ENCODE measurements around the gene KCNAB1.

DNA sequence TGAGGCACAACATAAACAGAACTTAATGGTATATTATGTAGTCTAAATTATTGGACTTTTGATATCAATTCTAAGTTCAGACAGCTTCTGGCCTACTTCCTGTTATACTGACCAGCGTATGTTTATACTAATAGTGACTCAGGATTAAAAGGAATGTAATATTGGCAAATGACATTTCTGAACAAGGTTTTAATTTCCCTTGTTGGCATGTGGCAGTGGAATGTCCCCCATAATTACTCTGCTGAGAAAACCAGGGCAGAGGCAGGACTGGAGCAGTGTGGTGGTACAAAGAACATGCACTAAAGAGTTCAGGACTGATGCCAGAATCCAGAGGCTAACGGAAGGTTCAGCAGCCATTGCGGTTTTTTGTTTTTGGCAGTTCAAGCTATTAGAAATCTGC is 184.0 kb downstream of the KCNAB1 start:
- TF ChIP-seq, protein P1, sequence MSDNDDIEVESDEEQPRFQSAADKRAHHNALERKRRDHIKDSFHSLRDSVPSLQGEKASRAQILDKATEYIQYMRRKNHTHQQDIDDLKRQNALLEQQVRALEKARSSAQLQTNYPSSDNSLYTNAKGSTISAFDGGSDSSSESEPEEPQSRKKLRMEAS (IDR thresholded peaks at IDR 0.05) = no peak
- TF ChIP-seq, protein P2, sequence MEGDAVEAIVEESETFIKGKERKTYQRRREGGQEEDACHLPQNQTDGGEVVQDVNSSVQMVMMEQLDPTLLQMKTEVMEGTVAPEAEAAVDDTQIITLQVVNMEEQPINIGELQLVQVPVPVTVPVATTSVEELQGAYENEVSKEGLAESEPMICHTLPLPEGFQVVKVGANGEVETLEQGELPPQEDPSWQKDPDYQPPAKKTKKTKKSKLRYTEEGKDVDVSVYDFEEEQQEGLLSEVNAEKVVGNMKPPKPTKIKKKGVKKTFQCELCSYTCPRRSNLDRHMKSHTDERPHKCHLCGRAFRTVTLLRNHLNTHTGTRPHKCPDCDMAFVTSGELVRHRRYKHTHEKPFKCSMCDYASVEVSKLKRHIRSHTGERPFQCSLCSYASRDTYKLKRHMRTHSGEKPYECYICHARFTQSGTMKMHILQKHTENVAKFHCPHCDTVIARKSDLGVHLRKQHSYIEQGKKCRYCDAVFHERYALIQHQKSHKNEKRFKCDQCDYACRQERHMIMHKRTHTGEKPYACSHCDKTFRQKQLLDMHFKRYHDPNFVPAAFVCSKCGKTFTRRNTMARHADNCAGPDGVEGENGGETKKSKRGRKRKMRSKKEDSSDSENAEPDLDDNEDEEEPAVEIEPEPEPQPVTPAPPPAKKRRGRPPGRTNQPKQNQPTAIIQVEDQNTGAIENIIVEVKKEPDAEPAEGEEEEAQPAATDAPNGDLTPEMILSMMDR (IDR thresholded peaks at IDR 0.05 in 2 of 3, conservative IDR thresholded peaks at IDR 0.05 in 1 of 3; ENCODE audit: borderline replicate concordance in 1 of 3, insufficient read depth in 1 of 3, low read depth in 2 of 3, low read length in 2 of 3) = no peak
- no peak for TF ChIP-seq POLR2AphosphoS5 (IDR thresholded peaks at IDR 0.05; ENCODE audit: low read depth, low read length)
- TF ChIP-seq ZNF274 (IDR thresholded peaks at IDR 0.05; ENCODE audit: low read depth, low read length) = no peak
- TF ChIP-seq POLR2A (IDR thresholded peaks at IDR 0.05; ENCODE audit: borderline replicate concordance, extremely low read depth, insufficient read depth, insufficient read length) = no peak
- TF ChIP-seq, protein P3, sequence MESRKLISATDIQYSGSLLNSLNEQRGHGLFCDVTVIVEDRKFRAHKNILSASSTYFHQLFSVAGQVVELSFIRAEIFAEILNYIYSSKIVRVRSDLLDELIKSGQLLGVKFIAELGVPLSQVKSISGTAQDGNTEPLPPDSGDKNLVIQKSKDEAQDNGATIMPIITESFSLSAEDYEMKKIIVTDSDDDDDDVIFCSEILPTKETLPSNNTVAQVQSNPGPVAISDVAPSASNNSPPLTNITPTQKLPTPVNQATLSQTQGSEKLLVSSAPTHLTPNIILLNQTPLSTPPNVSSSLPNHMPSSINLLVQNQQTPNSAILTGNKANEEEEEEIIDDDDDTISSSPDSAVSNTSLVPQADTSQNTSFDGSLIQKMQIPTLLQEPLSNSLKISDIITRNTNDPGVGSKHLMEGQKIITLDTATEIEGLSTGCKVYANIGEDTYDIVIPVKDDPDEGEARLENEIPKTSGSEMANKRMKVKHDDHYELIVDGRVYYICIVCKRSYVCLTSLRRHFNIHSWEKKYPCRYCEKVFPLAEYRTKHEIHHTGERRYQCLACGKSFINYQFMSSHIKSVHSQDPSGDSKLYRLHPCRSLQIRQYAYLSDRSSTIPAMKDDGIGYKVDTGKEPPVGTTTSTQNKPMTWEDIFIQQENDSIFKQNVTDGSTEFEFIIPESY (IDR thresholded peaks at IDR 0.05; ENCODE audit: extremely low read depth, insufficient replicate concordance, low read length) = no peak
- TF ChIP-seq EZH2 (IDR thresholded peaks at IDR 0.05) = no peak
- no peak for TF ChIP-seq JUND (IDR thresholded peaks at IDR 0.05)
- TF ChIP-seq, protein P4, sequence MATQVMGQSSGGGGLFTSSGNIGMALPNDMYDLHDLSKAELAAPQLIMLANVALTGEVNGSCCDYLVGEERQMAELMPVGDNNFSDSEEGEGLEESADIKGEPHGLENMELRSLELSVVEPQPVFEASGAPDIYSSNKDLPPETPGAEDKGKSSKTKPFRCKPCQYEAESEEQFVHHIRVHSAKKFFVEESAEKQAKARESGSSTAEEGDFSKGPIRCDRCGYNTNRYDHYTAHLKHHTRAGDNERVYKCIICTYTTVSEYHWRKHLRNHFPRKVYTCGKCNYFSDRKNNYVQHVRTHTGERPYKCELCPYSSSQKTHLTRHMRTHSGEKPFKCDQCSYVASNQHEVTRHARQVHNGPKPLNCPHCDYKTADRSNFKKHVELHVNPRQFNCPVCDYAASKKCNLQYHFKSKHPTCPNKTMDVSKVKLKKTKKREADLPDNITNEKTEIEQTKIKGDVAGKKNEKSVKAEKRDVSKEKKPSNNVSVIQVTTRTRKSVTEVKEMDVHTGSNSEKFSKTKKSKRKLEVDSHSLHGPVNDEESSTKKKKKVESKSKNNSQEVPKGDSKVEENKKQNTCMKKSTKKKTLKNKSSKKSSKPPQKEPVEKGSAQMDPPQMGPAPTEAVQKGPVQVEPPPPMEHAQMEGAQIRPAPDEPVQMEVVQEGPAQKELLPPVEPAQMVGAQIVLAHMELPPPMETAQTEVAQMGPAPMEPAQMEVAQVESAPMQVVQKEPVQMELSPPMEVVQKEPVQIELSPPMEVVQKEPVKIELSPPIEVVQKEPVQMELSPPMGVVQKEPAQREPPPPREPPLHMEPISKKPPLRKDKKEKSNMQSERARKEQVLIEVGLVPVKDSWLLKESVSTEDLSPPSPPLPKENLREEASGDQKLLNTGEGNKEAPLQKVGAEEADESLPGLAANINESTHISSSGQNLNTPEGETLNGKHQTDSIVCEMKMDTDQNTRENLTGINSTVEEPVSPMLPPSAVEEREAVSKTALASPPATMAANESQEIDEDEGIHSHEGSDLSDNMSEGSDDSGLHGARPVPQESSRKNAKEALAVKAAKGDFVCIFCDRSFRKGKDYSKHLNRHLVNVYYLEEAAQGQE (IDR thresholded peaks at IDR 0.05; ENCODE audit: low read depth) = no peak
- no peak for TF ChIP-seq ELF1 (IDR thresholded peaks at IDR 0.05; ENCODE audit: borderline replicate concordance, low read depth)

All from HCT116 (cell line).